ENCODE results near the gene PSMD5. TPM values are rescaled to one million over a fixed set of nuclear protein-coding genes. Genes with fewer than 3 reads are reported as not detected.
"Not testable (repeated sequence)": the region's sequence is repeated elsewhere in the genome, so short reads cannot be mapped to it uniquely, and the experiment has no call there.

The PSMD5 gene
- total RNA-seq, 1 donor from 2014 or later, result 31.4 TPM

- DNase-seq (ENCODE audit: low read depth), result no peak
- no peak for TF ChIP-seq CTCF (conservative IDR thresholded peaks at IDR 0.05; ENCODE audit: low read depth, low read length)
- H3K4me3 ChIP-seq (ENCODE audit: low read depth, low read length), result no peak overlapping the region
Measured at GRCh38 chr9:120815075-120815474, 27.6 kb downstream of the PSMD5 start.

- no peak for DNase-seq (ENCODE audit: low read depth)
- no peak for TF ChIP-seq CTCF (conservative IDR thresholded peaks at IDR 0.05; ENCODE audit: low read depth, low read length)
- no peak overlapping the region for H3K4me3 ChIP-seq (ENCODE audit: low read depth, low read length)
Measured at GRCh38 chr9:120808931-120809330, 33.8 kb downstream of the PSMD5 start.

GRCh38 chr9:120807607-120808379 lies 34.9 kb downstream of the PSMD5 start:
- no peak for TF ChIP-seq CTCF (conservative IDR thresholded peaks at IDR 0.05; ENCODE audit: low read depth, low read length)
- no peak for DNase-seq (ENCODE audit: low read depth)
- H3K4me3 ChIP-seq (ENCODE audit: low read depth, low read length), result no peak overlapping the region

- not testable (repeated sequence) for DNase-seq (ENCODE audit: low read depth); H3K4me3 ChIP-seq (ENCODE audit: low read depth, low read length)
Measured at GRCh38 chr9:120804784-120805363, 37.8 kb downstream of the PSMD5 start.

- no peak for DNase-seq (ENCODE audit: low read depth)
- no peak for TF ChIP-seq CTCF (conservative IDR thresholded peaks at IDR 0.05; ENCODE audit: low read depth, low read length)
- H3K4me3 ChIP-seq (ENCODE audit: low read depth, low read length), result no peak overlapping the region
Measured at GRCh38 chr9:120801441-120801840, 41.3 kb downstream of the PSMD5 start.

GRCh38 chr9:120792898-120793765 lies 49.6 kb downstream of the PSMD5 start, which contains the start of gene FBXW2:
Gene FBXW2, minus strand, starts transcription at chr9:120793416. Its CDS starts 5,158 bp downstream, at chr9:120788258.
- DNase-seq (ENCODE audit: low read depth), result no peak
- peak within 1 kb of the TSS; percentile 80 for H3K4me3 ChIP-seq (ENCODE audit: low read depth, low read length)
- no peak for TF ChIP-seq CTCF (conservative IDR thresholded peaks at IDR 0.05; ENCODE audit: low read depth, low read length)

- TF ChIP-seq CTCF (conservative IDR thresholded peaks at IDR 0.05; ENCODE audit: low read depth, low read length), result no peak
- DNase-seq (ENCODE audit: low read depth), result no peak
- peak overlapping the region; percentile 80 for H3K4me3 ChIP-seq (ENCODE audit: low read depth, low read length)
Measured at GRCh38 chr9:120791161-120791560, 51.6 kb downstream of the PSMD5 start.

All from epithelial cell of proximal tubule (primary cell).